ENCODE data around the gene COL23A1.

The COL23A1 gene

GRCh38 chr5:178332210-178332641 lies 258.0 kb downstream of the COL23A1 start:
- no peak for TF ChIP-seq CTCF (IDR thresholded peaks at IDR 0.05; ENCODE audit: low read depth, low read length, missing control alignments)
- no peak for DNase-seq (ENCODE audit: low read depth)
- H3K4me3 ChIP-seq (ENCODE audit: low read depth, low read length): no peak overlapping the region

- TF ChIP-seq CTCF (IDR thresholded peaks at IDR 0.05; ENCODE audit: low read depth, low read length, missing control alignments): no peak
- no peak for DNase-seq (ENCODE audit: low read depth)
- no peak overlapping the region for H3K4me3 ChIP-seq (ENCODE audit: low read depth, low read length)
Observed at GRCh38 chr5:178331491-178331996, 258.6 kb downstream of the COL23A1 start.

GRCh38 chr5:178330791-178331404 lies 259.3 kb downstream of the COL23A1 start:
- H3K4me3 ChIP-seq (ENCODE audit: low read depth, low read length): no peak overlapping the region
- DNase-seq (ENCODE audit: low read depth): no peak
- no peak for TF ChIP-seq CTCF (IDR thresholded peaks at IDR 0.05; ENCODE audit: low read depth, low read length, missing control alignments)

- no peak overlapping the region for H3K4me3 ChIP-seq (ENCODE audit: low read depth, low read length)
- no peak for DNase-seq (ENCODE audit: low read depth)
- TF ChIP-seq CTCF (IDR thresholded peaks at IDR 0.05; ENCODE audit: low read depth, low read length, missing control alignments): no peak
Observed at GRCh38 chr5:178328826-178329730, 261.1 kb downstream of the COL23A1 start.

- no peak for DNase-seq (ENCODE audit: low read depth)
- H3K4me3 ChIP-seq (ENCODE audit: low read depth, low read length): no peak overlapping the region
- TF ChIP-seq CTCF (IDR thresholded peaks at IDR 0.05; ENCODE audit: low read depth, low read length, missing control alignments): no peak
Observed at GRCh38 chr5:178327931-178328711, 262.1 kb downstream of the COL23A1 start.

- no peak for DNase-seq (ENCODE audit: low read depth)
- no peak for TF ChIP-seq CTCF (IDR thresholded peaks at IDR 0.05; ENCODE audit: low read depth, low read length, missing control alignments)
Observed at GRCh38 chr5:178327446-178327845, 262.7 kb downstream of the COL23A1 start.

More at GRCh38 chr5:178327446-178327845, 262.7 kb downstream of the COL23A1 start:
- H3K4me3 ChIP-seq (ENCODE audit: low read depth, low read length): no peak overlapping the region
